Panc1 (cell line): ENCODE measurements around the gene KLF11. TPM values are rescaled to one million over a fixed set of nuclear protein-coding genes. Genes with fewer than 3 reads are reported as not detected.

Source experiments
- ATAC-seq: fragments of 200-7000 bp; cut with Tn5 transposase; 2 replicates; pipeline ENCODE4 v1.9.1; 2020; ENCODE audit warnings: mild to moderate bottlenecking, moderate library complexity
- BruUV-seq: library from RNA; stranded (reverse); fragments of 400-500 nt; replicated peaks from 2 replicates; lab custom pipeline; 2021; lab: Mats Ljungman, UMichigan
- CTCF ChIA-PET: fragments of 300-600 bp; sonication (Branson Sonifier 250); formaldehyde crosslinking; loops from one replicate; lab custom pipeline; 2022; ENCODE audit warnings: antibody characterized with exemption; lab: Charles Lee
- POLR2A ChIA-PET: fragments of 300-600 bp; sonication (Branson Sonifier 250); formaldehyde crosslinking; loops from one replicate; lab custom pipeline; 2022; ENCODE audit warnings: antibody characterized with exemption; lab: Charles Lee
- DNase-seq: peaks from one replicate; pipeline ENCODE4 v3.0.0-alpha.2; 2010; ENCODE audit warnings: low read depth, low spot score
- H3K27ac ChIP-seq: 2 replicates; pipeline ENCODE4 v1.5.1; 2011; ENCODE audit warnings: mild to moderate bottlenecking, low read length, inconsistent platforms
- H3K27me3 ChIP-seq: fragments of 200-500 bp; sonication (Bioruptor generic); 2 replicates; pipeline ENCODE4 v1.6.0; 2014; ENCODE audit warnings: low read length, inconsistent platforms; ENCODE audit not compliant: control insufficient read depth, insufficient read depth
- H3K36me3 ChIP-seq: fragments of 200-500 bp; sonication (Bioruptor generic); 2 replicates; pipeline ENCODE4 v1.5.1; 2014; ENCODE audit warnings: inconsistent platforms, mild to moderate bottlenecking, low read length, moderate library complexity; ENCODE audit not compliant: control insufficient read depth, insufficient read depth
- H3K4me1 ChIP-seq: 2 replicates; pipeline ENCODE4 v1.5.1; 2011; ENCODE audit warnings: inconsistent platforms, mild to moderate bottlenecking, low read length, moderate library complexity; ENCODE audit not compliant: control insufficient read depth, insufficient read depth
- H3K4me3 ChIP-seq, 2 experiments: 2 replicates each; pipeline ENCODE4 v1.5.1; 2011 to 2012; ENCODE audit warnings: low read depth in 2 of 2, low read length in 2 of 2, mild to moderate bottlenecking in 2 of 2, inconsistent platforms in 1 of 2, moderate library complexity in 1 of 2
- H3K9me3 ChIP-seq: fragments of 200-500 bp; sonication (Bioruptor generic); 2 replicates; pipeline ENCODE4 v1.5.1; 2014; ENCODE audit warnings: low read depth, mild to moderate bottlenecking, inconsistent platforms, low read length, moderate library complexity; ENCODE audit not compliant: control insufficient read depth, insufficient read depth
- CTCF ChIP-seq: fragments of 450-650 bp; IDR thresholded peaks from 2 replicates; pipeline ENCODE4 v1.5.1; 2017; ENCODE audit warnings: mild to moderate bottlenecking
- POLR2AphosphoS5 ChIP-seq: IDR thresholded peaks from 2 replicates; pipeline ENCODE4 v1.6.1; 2012; ENCODE audit warnings: mild to moderate bottlenecking, low read depth, low read length, moderate library complexity
- REST ChIP-seq, 2 experiments: IDR thresholded peaks; 2 replicates each; pipeline ENCODE4 v1.6.1; 2011 to 2012; ENCODE audit warnings: low read depth in 2 of 2, control low read depth in 1 of 2, low read length in 1 of 2, mild to moderate bottlenecking in 1 of 2, moderate library complexity in 1 of 2; ENCODE audit not compliant: insufficient read depth in 1 of 2
- SIN3A ChIP-seq: IDR thresholded peaks from 2 replicates; pipeline ENCODE4 v1.6.1; 2012; ENCODE audit warnings: low read depth, mild to moderate bottlenecking, low read length, moderate library complexity, borderline replicate concordance; ENCODE audit not compliant: insufficient read depth
- TCF7L2 ChIP-seq: IDR thresholded peaks from 2 replicates; pipeline ENCODE4 v1.6.1; 2011; ENCODE audit warnings: mild to moderate bottlenecking, low read depth, low read length, inconsistent platforms
- in situ Hi-C: cut with HindIII; loops from 2 replicates; pipeline ENCODE4 v1.10.0; 2016; ENCODE audit warnings: low sequenced_read_pairs, low pct_unique_long_range_greater_than_20kb
- intact Hi-C: fragments of 100-400 bp; cut with micrococcal nuclease; formaldehyde crosslinking; loops from one replicate; pipeline ENCODE4 v1.10.0; 2022; ENCODE audit not compliant: unreplicated experiment
- total RNA-seq: library from RNA; stranded (reverse); gene quantifications from one replicate; pipeline ENCODE4 v1.2.1, GENCODE V29; 2021; ENCODE audit not compliant: unreplicated experiment

KLF11 gene
- total RNA-seq, 1 experiment from 2014 or later: 23.7 TPM

GRCh38 chr2:9998916-9999654 is 44.3 kb upstream of the KLF11 start:
- Histone ChIP-seq H3K27me3 (no peaks in the 10 kb centered on the region), H3K4me1 (no peaks in the 10 kb centered on the region), H3K36me3 (no peaks in the 10 kb centered on the region), H3K9me3 (no peaks in the 10 kb centered on the region), H3K27ac (no peak overlapping the region), H3K4me3 (no peak overlapping the region)
- no TSS peak for BruUV-seq
- ChIA-PET CTCF (no interaction called here), POLR2A (interaction anchor here (0.5 kb wide), 1 partner anchor 14 kb away, joined by 8 read pairs; no protein-coding TSS in a partner anchor)
- intact Hi-C loops (no loop called here), in situ Hi-C loops (no loop called here)
- TF ChIP-seq CTCF (no peak), POLR2AphosphoS5 (no peak), TCF7L2 (no peak), SIN3A (no peak), REST (IDR thresholded peaks at IDR 0.05; ENCODE audit: insufficient read depth in 1 of 2, low read depth in 2 of 2, low read length in 1 of 2) (no peak)
- ATAC-seq (no peak), DNase-seq (no peak)

- CTCF ChIA-PET: no interaction called here
- Histone ChIP-seq H3K36me3 (no peaks in the 10 kb centered on the region), H3K4me3 (no peak overlapping the region), H3K4me1 (no peaks in the 10 kb centered on the region), H3K27ac (no peak overlapping the region), H3K9me3 (no peaks in the 10 kb centered on the region), H3K27me3 (no peaks in the 10 kb centered on the region)
- TF ChIP-seq SIN3A (no peak), TCF7L2 (no peak), POLR2AphosphoS5 (no peak), CTCF (no peak), REST (IDR thresholded peaks at IDR 0.05; ENCODE audit: insufficient read depth in 1 of 2, low read depth in 2 of 2, low read length in 1 of 2) (no peak)
- no peak for DNase-seq
- intact Hi-C loops (no loop called here), in situ Hi-C loops (no loop called here)
- BruUV-seq: no TSS peak
- POLR2A ChIA-PET: no interaction called here
- no peak for ATAC-seq
These were observed 43.7 kb upstream of the KLF11 start for GRCh38 chr2:9999693-10000092.
